GM23338 (cell line): ENCODE results near the gene PDE10A. TPM values are rescaled to one million over a fixed set of nuclear protein-coding genes. Genes with fewer than 3 reads are reported as not detected.

Source experiments
- ATAC-seq: fragments of 200-7000 bp; cut with Tn5 transposase; 3 replicates; pipeline ENCODE4 v1.9.1; 2020
- DNase-seq: peaks from one replicate; pipeline ENCODE4 v3.0.0-alpha.2; 2015; ENCODE audit warnings: low spot score
- H2AFZ ChIP-seq: fragments of 200-600 bp; sonication (generic); 2 replicates; pipeline ENCODE4 v1.8.0; 2016; ENCODE audit warnings: antibody characterized with exemption, mild to moderate bottlenecking, moderate library complexity
- H3F3A ChIP-seq: fragments of 200-600 bp; sonication (generic); replicated peaks from 2 replicates; pipeline ENCODE4 v1.8.0; 2017; ENCODE audit warnings: antibody characterized with exemption, mixed run types, low read depth
- H3K27ac ChIP-seq: fragments of 200-600 bp; sonication (generic); 2 replicates; pipeline ENCODE4 v1.6.1; 2016; ENCODE audit warnings: low read depth
- H3K27me3 ChIP-seq: fragments of 200-600 bp; sonication (generic); 2 replicates; pipeline ENCODE4 v1.8.0; 2016; ENCODE audit warnings: mild to moderate bottlenecking, mixed run types, moderate library complexity; ENCODE audit not compliant: insufficient read depth
- H3K36me3 ChIP-seq: fragments of 200-600 bp; sonication (generic); 2 replicates; pipeline ENCODE4 v1.8.0; 2016; ENCODE audit warnings: mild to moderate bottlenecking; ENCODE audit not compliant: insufficient read depth
- H3K4me1 ChIP-seq: fragments of 200-600 bp; sonication (generic); 2 replicates; pipeline ENCODE4 v1.8.0; 2016; ENCODE audit warnings: mild to moderate bottlenecking, moderate library complexity; ENCODE audit not compliant: insufficient read depth
- H3K4me2 ChIP-seq: fragments of 200-600 bp; sonication (generic); 2 replicates; pipeline ENCODE4 v1.7.1; 2017; ENCODE audit warnings: mixed run types
- H3K4me3 ChIP-seq: fragments of 200-600 bp; sonication (generic); 2 replicates; pipeline ENCODE4 v1.6.1; 2016; ENCODE audit warnings: mixed run types
- H3K79me2 ChIP-seq: fragments of 200-600 bp; sonication (generic); replicated peaks from 2 replicates; pipeline ENCODE4 v1.8.0; 2017; ENCODE audit warnings: mild to moderate bottlenecking; ENCODE audit not compliant: insufficient read depth
- H3K9me2 ChIP-seq: fragments of 200-600 bp; sonication (generic); 2 replicates; pipeline ENCODE4 v1.8.0; 2017; ENCODE audit not compliant: insufficient read depth
- H4K20me1 ChIP-seq: fragments of 200-600 bp; sonication (generic); replicated peaks from 2 replicates; pipeline ENCODE4 v1.8.0; 2017; ENCODE audit warnings: mild to moderate bottlenecking; ENCODE audit not compliant: insufficient read depth
- H3K27ac Mint-ChIP-seq: 2 replicates; pipeline ENCODE4 v1.8.0; 2020; ENCODE audit warnings: inconsistent platforms, mild to moderate bottlenecking, moderate library complexity, mixed read lengths
- H3K27me3 Mint-ChIP-seq: 3 replicates; pipeline ENCODE4 v1.8.0; 2022; ENCODE audit warnings: low read depth, mild to moderate bottlenecking, moderate library complexity, mixed read lengths, inconsistent platforms; ENCODE audit not compliant: insufficient read depth, poor library complexity
- H3K36me3 Mint-ChIP-seq: 3 replicates; pipeline ENCODE4 v1.8.0; 2021; ENCODE audit warnings: low read depth, mild to moderate bottlenecking, inconsistent platforms, moderate library complexity, mixed read lengths
- H3K4me1 Mint-ChIP-seq: 3 replicates; pipeline ENCODE4 v1.8.0; 2020; ENCODE audit warnings: mild to moderate bottlenecking, inconsistent platforms, mixed read lengths
- H3K4me3 Mint-ChIP-seq: 3 replicates; pipeline ENCODE4 v1.8.0; 2021; ENCODE audit warnings: moderate library complexity, mild to moderate bottlenecking, inconsistent platforms, mixed read lengths
- H3K9me3 Mint-ChIP-seq: 3 replicates; pipeline ENCODE4 v1.8.0; 2020; ENCODE audit warnings: moderate library complexity, mild to moderate bottlenecking, inconsistent platforms, mixed read lengths
- CREB1 ChIP-seq: fragments of 250-450 bp; sonication (Bioruptor Pico); IDR thresholded peaks from 2 replicates; pipeline ENCODE4 v1.5.0; 2020; ENCODE audit warnings: low read depth, mild to moderate bottlenecking, moderate library complexity
- EZH2 ChIP-seq: fragments of 200-600 bp; sonication (generic); IDR thresholded peaks from one replicate; pipeline ENCODE4 v1.8.0; 2017; ENCODE audit warnings: antibody characterized with exemption, mild to moderate bottlenecking, low read depth; ENCODE audit not compliant: unreplicated experiment
- EZH2phosphoT487 ChIP-seq: fragments of 200-600 bp; sonication (generic); IDR thresholded peaks from one replicate; pipeline ENCODE4 v1.8.1; 2018; ENCODE audit warnings: antibody characterized with exemption; ENCODE audit not compliant: unreplicated experiment
- JUNB ChIP-seq: IDR thresholded peaks from one replicate; pipeline ENCODE4 v1.6.1; 2016; ENCODE audit warnings: antibody characterized with exemption; ENCODE audit not compliant: unreplicated experiment
- NANOG ChIP-seq: IDR thresholded peaks from 2 replicates; pipeline ENCODE4 v1.6.1; 2016; ENCODE audit warnings: antibody characterized with exemption, borderline replicate concordance
- POLR2AphosphoS5 ChIP-seq: IDR thresholded peaks from 2 replicates; pipeline ENCODE4 v1.6.1; 2016; ENCODE audit warnings: antibody characterized with exemption, low read depth
- STAT1 ChIP-seq: IDR thresholded peaks from one replicate; pipeline ENCODE4 v1.6.1; 2016; ENCODE audit warnings: antibody characterized with exemption; ENCODE audit not compliant: unreplicated experiment
- ZNF114 ChIP-seq: fragments of 250-450 bp; sonication (Bioruptor Pico); IDR thresholded peaks from 2 replicates; pipeline ENCODE4 v1.5.0; 2020; ENCODE audit warnings: mild to moderate bottlenecking, moderate library complexity
- ZNF331 ChIP-seq: fragments of 250-450 bp; sonication (Bioruptor Pico); IDR thresholded peaks from 2 replicates; pipeline ENCODE4 v1.5.0; 2020; ENCODE audit warnings: low read depth, mild to moderate bottlenecking, moderate library complexity
- polyA plus RNA-seq: library from polyadenylated mRNA; unstranded; fragments of >200 nt; fragmentation: Nextera tagmentation; extraction: Ambion mirVana; gene quantifications from 2 replicates; pipeline ENCODE4 v1.2.1, GENCODE V29; 2016
- total RNA-seq: library from RNA; depleted of rRNA; stranded (reverse); fragments of >200 nt; shearing (Covaris generic); gene quantifications from 2 replicates; pipeline ENCODE4 v1.2.3, GENCODE V29; 2014
- TF ChIP-seq, protein P1 (sequence below): IDR thresholded peaks from 2 replicates; pipeline ENCODE4 v1.6.1; 2016; ENCODE audit warnings: antibody characterized with exemption
- TF ChIP-seq, protein P2 (sequence below): fragments of 250-450 bp; sonication (Bioruptor Pico); IDR thresholded peaks from 2 replicates; pipeline ENCODE4 v1.5.0; 2020; ENCODE audit warnings: mild to moderate bottlenecking, moderate library complexity
- TF ChIP-seq, protein P3 (sequence below), 2 experiments: fragments of 200-600 bp in 1 of 2; sonication (generic) in 1 of 2; conservative IDR thresholded peaks; 2 replicates each; pipeline versions ENCODE4 v1.5.1 to v1.6.1; 2016 to 2017; ENCODE audit warnings: antibody characterized with exemption in 2 of 2, low read depth in 2 of 2, mild to moderate bottlenecking in 2 of 2, moderate library complexity in 1 of 2
- TF ChIP-seq, protein P4 (sequence below): IDR thresholded peaks from one replicate; pipeline ENCODE4 v1.6.1; 2018; ENCODE audit warnings: antibody characterized with exemption; ENCODE audit not compliant: unreplicated experiment

The PDE10A gene
- total and polyA plus RNA-seq, 2 experiments from 2014 or later = 0.50 to 3.9 TPM

DNA sequence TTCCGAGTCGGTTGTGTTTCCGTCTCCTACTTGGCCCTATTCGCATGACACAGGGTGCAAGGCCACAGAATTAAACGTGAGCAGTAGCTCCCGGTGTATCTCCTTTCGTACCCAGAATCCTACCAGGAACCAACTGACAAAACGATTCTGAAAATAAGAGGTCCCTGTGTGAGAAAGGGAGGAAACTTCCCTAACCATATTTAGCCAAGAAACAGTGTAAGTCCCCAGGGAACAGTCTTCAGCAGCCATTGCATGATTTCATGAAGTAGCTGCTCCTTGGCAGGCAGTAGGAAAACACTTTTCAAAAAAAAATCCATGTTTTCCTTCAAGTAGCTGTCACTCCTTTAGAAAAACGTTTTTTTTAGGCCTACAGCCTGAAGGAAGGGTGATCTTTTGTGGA is 46.9 kb downstream of the PDE10A start:
- H4K20me1 ChIP-seq = no peaks in the 10 kb centered on the region
- no peaks in the 10 kb centered on the region for H3F3A ChIP-seq
- DNase-seq (no peak), ATAC-seq (peak; percentile 72)
- H3K36me3 Mint-ChIP-seq = no peaks in the 10 kb centered on the region
- H2AFZ ChIP-seq = no peak overlapping the region
- TF ChIP-seq NANOG (no peak), ZNF114 (no peak), EZH2phosphoT487 (no peak), CREB1 (no peak), JUNB (no peak), STAT1 (no peak), POLR2AphosphoS5 (no peak), EZH2 (no peak), ZNF331 (CRISPR knock-in tag) (no peak)
- TF ChIP-seq, protein P1, sequence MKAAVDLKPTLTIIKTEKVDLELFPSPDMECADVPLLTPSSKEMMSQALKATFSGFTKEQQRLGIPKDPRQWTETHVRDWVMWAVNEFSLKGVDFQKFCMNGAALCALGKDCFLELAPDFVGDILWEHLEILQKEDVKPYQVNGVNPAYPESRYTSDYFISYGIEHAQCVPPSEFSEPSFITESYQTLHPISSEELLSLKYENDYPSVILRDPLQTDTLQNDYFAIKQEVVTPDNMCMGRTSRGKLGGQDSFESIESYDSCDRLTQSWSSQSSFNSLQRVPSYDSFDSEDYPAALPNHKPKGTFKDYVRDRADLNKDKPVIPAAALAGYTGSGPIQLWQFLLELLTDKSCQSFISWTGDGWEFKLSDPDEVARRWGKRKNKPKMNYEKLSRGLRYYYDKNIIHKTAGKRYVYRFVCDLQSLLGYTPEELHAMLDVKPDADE = no peak
- TF ChIP-seq, protein P2, sequence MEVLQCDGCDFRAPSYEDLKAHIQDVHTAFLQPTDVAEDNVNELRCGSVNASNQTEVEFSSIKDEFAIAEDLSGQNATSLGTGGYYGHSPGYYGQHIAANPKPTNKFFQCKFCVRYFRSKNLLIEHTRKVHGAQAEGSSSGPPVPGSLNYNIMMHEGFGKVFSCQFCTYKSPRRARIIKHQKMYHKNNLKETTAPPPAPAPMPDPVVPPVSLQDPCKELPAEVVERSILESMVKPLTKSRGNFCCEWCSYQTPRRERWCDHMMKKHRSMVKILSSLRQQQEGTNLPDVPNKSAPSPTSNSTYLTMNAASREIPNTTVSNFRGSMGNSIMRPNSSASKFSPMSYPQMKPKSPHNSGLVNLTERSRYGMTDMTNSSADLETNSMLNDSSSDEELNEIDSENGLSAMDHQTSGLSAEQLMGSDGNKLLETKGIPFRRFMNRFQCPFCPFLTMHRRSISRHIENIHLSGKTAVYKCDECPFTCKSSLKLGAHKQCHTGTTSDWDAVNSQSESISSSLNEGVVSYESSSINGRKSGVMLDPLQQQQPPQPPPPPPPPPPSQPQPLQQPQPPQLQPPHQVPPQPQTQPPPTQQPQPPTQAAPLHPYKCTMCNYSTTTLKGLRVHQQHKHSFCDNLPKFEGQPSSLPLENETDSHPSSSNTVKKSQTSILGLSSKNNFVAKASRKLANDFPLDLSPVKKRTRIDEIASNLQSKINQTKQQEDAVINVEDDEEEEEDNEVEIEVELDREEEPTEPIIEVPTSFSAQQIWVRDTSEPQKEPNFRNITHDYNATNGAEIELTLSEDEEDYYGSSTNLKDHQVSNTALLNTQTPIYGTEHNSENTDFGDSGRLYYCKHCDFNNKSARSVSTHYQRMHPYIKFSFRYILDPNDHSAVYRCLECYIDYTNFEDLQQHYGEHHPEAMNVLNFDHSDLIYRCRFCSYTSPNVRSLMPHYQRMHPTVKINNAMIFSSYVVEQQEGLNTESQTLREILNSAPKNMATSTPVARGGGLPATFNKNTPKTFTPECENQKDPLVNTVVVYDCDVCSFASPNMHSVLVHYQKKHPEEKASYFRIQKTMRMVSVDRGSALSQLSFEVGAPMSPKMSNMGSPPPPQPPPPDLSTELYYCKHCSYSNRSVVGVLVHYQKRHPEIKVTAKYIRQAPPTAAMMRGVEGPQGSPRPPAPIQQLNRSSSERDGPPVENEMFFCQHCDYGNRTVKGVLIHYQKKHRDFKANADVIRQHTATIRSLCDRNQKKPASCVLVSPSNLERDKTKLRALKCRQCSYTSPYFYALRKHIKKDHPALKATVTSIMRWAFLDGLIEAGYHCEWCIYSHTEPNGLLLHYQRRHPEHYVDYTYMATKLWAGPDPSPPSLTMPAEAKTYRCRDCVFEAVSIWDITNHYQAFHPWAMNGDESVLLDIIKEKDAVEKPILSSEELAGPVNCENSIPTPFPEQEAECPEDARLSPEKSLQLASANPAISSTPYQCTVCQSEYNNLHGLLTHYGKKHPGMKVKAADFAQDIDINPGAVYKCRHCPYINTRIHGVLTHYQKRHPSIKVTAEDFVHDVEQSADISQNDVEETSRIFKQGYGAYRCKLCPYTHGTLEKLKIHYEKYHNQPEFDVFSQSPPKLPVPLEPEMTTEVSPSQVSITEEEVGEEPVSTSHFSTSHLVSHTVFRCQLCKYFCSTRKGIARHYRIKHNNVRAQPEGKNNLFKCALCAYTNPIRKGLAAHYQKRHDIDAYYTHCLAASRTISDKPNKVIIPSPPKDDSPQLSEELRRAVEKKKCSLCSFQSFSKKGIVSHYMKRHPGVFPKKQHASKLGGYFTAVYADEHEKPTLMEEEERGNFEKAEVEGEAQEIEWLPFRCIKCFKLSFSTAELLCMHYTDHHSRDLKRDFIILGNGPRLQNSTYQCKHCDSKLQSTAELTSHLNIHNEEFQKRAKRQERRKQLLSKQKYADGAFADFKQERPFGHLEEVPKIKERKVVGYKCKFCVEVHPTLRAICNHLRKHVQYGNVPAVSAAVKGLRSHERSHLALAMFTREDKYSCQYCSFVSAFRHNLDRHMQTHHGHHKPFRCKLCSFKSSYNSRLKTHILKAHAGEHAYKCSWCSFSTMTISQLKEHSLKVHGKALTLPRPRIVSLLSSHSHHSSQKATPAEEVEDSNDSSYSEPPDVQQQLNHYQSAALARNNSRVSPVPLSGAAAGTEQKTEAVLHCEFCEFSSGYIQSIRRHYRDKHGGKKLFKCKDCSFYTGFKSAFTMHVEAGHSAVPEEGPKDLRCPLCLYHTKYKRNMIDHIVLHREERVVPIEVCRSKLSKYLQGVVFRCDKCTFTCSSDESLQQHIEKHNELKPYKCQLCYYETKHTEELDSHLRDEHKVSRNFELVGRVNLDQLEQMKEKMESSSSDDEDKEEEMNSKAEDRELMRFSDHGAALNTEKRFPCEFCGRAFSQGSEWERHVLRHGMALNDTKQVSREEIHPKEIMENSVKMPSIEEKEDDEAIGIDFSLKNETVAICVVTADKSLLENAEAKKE (CRISPR knock-in tag) = no peak
- TF ChIP-seq, protein P3, sequence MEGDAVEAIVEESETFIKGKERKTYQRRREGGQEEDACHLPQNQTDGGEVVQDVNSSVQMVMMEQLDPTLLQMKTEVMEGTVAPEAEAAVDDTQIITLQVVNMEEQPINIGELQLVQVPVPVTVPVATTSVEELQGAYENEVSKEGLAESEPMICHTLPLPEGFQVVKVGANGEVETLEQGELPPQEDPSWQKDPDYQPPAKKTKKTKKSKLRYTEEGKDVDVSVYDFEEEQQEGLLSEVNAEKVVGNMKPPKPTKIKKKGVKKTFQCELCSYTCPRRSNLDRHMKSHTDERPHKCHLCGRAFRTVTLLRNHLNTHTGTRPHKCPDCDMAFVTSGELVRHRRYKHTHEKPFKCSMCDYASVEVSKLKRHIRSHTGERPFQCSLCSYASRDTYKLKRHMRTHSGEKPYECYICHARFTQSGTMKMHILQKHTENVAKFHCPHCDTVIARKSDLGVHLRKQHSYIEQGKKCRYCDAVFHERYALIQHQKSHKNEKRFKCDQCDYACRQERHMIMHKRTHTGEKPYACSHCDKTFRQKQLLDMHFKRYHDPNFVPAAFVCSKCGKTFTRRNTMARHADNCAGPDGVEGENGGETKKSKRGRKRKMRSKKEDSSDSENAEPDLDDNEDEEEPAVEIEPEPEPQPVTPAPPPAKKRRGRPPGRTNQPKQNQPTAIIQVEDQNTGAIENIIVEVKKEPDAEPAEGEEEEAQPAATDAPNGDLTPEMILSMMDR (conservative IDR thresholded peaks at IDR 0.05; ENCODE audit: low read depth in 2 of 2) = no peak
- TF ChIP-seq, protein P4, sequence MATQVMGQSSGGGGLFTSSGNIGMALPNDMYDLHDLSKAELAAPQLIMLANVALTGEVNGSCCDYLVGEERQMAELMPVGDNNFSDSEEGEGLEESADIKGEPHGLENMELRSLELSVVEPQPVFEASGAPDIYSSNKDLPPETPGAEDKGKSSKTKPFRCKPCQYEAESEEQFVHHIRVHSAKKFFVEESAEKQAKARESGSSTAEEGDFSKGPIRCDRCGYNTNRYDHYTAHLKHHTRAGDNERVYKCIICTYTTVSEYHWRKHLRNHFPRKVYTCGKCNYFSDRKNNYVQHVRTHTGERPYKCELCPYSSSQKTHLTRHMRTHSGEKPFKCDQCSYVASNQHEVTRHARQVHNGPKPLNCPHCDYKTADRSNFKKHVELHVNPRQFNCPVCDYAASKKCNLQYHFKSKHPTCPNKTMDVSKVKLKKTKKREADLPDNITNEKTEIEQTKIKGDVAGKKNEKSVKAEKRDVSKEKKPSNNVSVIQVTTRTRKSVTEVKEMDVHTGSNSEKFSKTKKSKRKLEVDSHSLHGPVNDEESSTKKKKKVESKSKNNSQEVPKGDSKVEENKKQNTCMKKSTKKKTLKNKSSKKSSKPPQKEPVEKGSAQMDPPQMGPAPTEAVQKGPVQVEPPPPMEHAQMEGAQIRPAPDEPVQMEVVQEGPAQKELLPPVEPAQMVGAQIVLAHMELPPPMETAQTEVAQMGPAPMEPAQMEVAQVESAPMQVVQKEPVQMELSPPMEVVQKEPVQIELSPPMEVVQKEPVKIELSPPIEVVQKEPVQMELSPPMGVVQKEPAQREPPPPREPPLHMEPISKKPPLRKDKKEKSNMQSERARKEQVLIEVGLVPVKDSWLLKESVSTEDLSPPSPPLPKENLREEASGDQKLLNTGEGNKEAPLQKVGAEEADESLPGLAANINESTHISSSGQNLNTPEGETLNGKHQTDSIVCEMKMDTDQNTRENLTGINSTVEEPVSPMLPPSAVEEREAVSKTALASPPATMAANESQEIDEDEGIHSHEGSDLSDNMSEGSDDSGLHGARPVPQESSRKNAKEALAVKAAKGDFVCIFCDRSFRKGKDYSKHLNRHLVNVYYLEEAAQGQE = no peak
- no peaks in the 10 kb centered on the region for H3K9me3 Mint-ChIP-seq
- no peaks in the 10 kb centered on the region for H3K27me3 ChIP-seq
- 0 out of 2 replicates have a peak overlapping the region, but pooled peaks have one; percentile 7 for H3K4me2 ChIP-seq
- no peak overlapping the region; the same call in 1 of the 2 replicates for H3K27ac ChIP-seq
- H3K4me3 Mint-ChIP-seq = peak overlapping the region; percentile 10; the same call in 1 of the 3 replicates
- H3K27me3 Mint-ChIP-seq = peaks cover 1% of the 10 kb centered on the region
- peaks cover 7% of the 10 kb centered on the region for H3K4me1 Mint-ChIP-seq
- H3K9me2 ChIP-seq = no peaks in the 10 kb centered on the region; the same call in 1 of the 2 replicates
- no peak overlapping the region for H3K4me3 ChIP-seq
- no peaks in the 10 kb centered on the region for H3K79me2 ChIP-seq
- peak overlapping the region; percentile 83 for H3K27ac Mint-ChIP-seq
- peaks cover 21% of the 10 kb centered on the region for H3K4me1 ChIP-seq
- H3K36me3 ChIP-seq = no peaks in the 10 kb centered on the region
